ENCODE results near the gene EFHC1. TPM values are rescaled to one million over a fixed set of nuclear protein-coding genes. Genes with fewer than 3 reads are reported as not detected.

Gene EFHC1
- total RNA-seq, 1 experiment from 2014 or later: 12.4 TPM

DNA sequence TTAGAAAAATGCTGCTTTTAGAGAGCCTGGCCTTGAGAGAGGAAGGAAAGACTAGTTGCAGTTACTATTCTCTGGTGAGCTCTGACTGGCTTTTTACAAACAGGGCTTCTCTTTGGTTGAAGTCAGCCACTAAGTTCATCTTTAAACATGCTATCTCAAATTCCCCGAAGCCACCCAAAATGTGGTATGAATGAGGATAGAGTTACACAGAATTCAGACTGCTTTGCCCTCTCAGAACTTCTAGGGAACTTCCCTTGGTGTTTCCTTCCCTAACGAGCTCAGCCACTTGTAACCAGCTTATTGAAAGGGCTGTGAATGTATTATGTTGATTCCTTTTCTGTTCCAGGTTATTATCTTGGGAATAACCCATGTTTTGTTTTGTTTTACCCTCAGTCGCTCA is 73.5 kb downstream of the EFHC1 start:
- no peak for TF ChIP-seq SIN3A (IDR thresholded peaks at IDR 0.05; ENCODE audit: low read depth)
- no peak for TF ChIP-seq ZNF274 (IDR thresholded peaks at IDR 0.05; ENCODE audit: low read depth, low read length)
- TF ChIP-seq YY1 (IDR thresholded peaks at IDR 0.05; ENCODE audit: extremely low read depth, insufficient replicate concordance, low read depth, low read length): no peak
- TF ChIP-seq ELF1 (IDR thresholded peaks at IDR 0.05; ENCODE audit: borderline replicate concordance, low read depth): no peak
- TF ChIP-seq CEBPB (IDR thresholded peaks at IDR 0.05; ENCODE audit: low read depth): no peak
- TF ChIP-seq TCF7L2 (IDR thresholded peaks at IDR 0.05; ENCODE audit: borderline replicate concordance, extremely low read depth, insufficient read depth, insufficient read length): no peak
- TF ChIP-seq EZH2phosphoT487 (IDR thresholded peaks at IDR 0.05; ENCODE audit: borderline replicate concordance): no peak
- TF ChIP-seq, protein P1, sequence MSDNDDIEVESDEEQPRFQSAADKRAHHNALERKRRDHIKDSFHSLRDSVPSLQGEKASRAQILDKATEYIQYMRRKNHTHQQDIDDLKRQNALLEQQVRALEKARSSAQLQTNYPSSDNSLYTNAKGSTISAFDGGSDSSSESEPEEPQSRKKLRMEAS (IDR thresholded peaks at IDR 0.05): no peak
- TF ChIP-seq EGR1 (IDR thresholded peaks at IDR 0.05; ENCODE audit: low read depth): no peak
- no peak for TF ChIP-seq ATF3 (IDR thresholded peaks at IDR 0.05)
- no peaks in the 10 kb centered on the region for H3K79me2 ChIP-seq (ENCODE audit: insufficient read depth, low read length)
- ATAC-seq (no peak), DNase-seq (ENCODE audit: low read depth, low spot score) (no peak)
- H4K20me1 ChIP-seq (ENCODE audit: insufficient read depth): no peaks in the 10 kb centered on the region
- BruUV-seq (replicated peaks): no TSS peak
- H3K9me2 ChIP-seq (ENCODE audit: insufficient read depth): no peaks in the 10 kb centered on the region
- ChIA-PET POLR2A (no interaction called here), RAD21 (ENCODE audit: low non-redundant PET in 1 of 2, low total read pairs in 2 of 2, uncharacterized antibody in 2 of 2, unreplicated experiment in 2 of 2) (no interaction called here), CTCF (no interaction called here)
- H3K27ac ChIP-seq (ENCODE audit: low read depth, low read length): no peak overlapping the region
- H3K4me3 ChIP-seq (replicated peaks in 1 of 2; ENCODE audit: low read depth in 1 of 2, low read length in 2 of 2): no peak overlapping the region
- no peak overlapping the region for H3K4me2 ChIP-seq (ENCODE audit: low read length)
- H3K9me3 ChIP-seq (ENCODE audit: control insufficient read depth in 1 of 2, insufficient read depth in 1 of 2, low read depth in 1 of 2, low read length in 2 of 2): no peaks in the 10 kb centered on the region
- H3K4me1 ChIP-seq (ENCODE audit: control insufficient read depth in 1 of 2, insufficient read depth in 2 of 2, low read length in 2 of 2): no peaks in the 10 kb centered on the region
- H3K9ac ChIP-seq (ENCODE audit: low read length): no peak overlapping the region
- H3K36me3 ChIP-seq (ENCODE audit: control insufficient read depth in 1 of 2, insufficient read depth in 2 of 2, low read length in 2 of 2): no peaks in the 10 kb centered on the region
- intact Hi-C loops (cut with micrococcal nuclease): no loop called here
- H3K27me3 ChIP-seq (ENCODE audit: insufficient read depth, low read length): no peaks in the 10 kb centered on the region
- no peak overlapping the region for H2AFZ ChIP-seq (ENCODE audit: low read depth, low read length, poor library complexity, severe bottlenecking)

Measured in HCT116 (cell line).